Fibroblast of skin of right quadriceps (primary cell): ENCODE data around the gene OLFM2.
A peak's percentile ranks its signal among the peaks of the same experiment; 100 is the strongest.
"Not testable (repeated sequence)": the region's sequence is repeated elsewhere in the genome, so short reads cannot be mapped to it uniquely, and the experiment has no call there.

Experiments used
- DNase-seq: peaks from one replicate; pipeline ENCODE4 v3.0.0-alpha.2; 2013

OLFM2 gene

GRCh38 chr19:9857920-9858746 lies 78.2 kb downstream of the OLFM2 start:
- no peak for DNase-seq

GRCh38 chr19:9857076-9857721 lies 79.1 kb downstream of the OLFM2 start:
- DNase-seq, result no peak

- DNase-seq, result no peak
Observed at GRCh38 chr19:9856609-9857008, 79.7 kb downstream of the OLFM2 start.

GRCh38 chr19:9854282-9854846 lies 82.0 kb downstream of the OLFM2 start:
- no peak for DNase-seq

GRCh38 chr19:9850235-9850959 lies 85.9 kb downstream of the OLFM2 start:
- DNase-seq, result no peak

- no peak for DNase-seq
Observed at GRCh38 chr19:9849791-9850190, 86.5 kb downstream of the OLFM2 start.

- no peak for DNase-seq
Observed at GRCh38 chr19:9848762-9849161, 87.6 kb downstream of the OLFM2 start.

- DNase-seq, result no peak
Observed at GRCh38 chr19:9848060-9848459, 88.3 kb downstream of the OLFM2 start.

- peak; percentile 91 for DNase-seq
Observed at GRCh38 chr19:9847087-9847671, 89.1 kb downstream of the OLFM2 start.

GRCh38 chr19:9843626-9844273 lies 92.6 kb downstream of the OLFM2 start:
- DNase-seq, result not testable (repeated sequence)

GRCh38 chr19:9842834-9843625 lies 93.3 kb downstream of the OLFM2 start:
- DNase-seq, result no peak

GRCh38 chr19:9839415-9839814 lies 96.9 kb downstream of the OLFM2 start:
- no peak for DNase-seq

- DNase-seq, result no peak
Observed at GRCh38 chr19:9838324-9838723, 98.0 kb downstream of the OLFM2 start.

GRCh38 chr19:9836021-9836420 lies 100.3 kb downstream of the OLFM2 start:
- peak; percentile 41 for DNase-seq

- no peak for DNase-seq
Observed at GRCh38 chr19:9835507-9835949, 100.8 kb downstream of the OLFM2 start.

- DNase-seq, result peak; percentile 98
Observed at GRCh38 chr19:9834726-9835506, 101.4 kb downstream of the OLFM2 start, which contains the start of gene PIN1. TSS of gene PIN1 (plus strand) at chr19:9835318. CDS start at chr19:9835345, 27 bp downstream.

GRCh38 chr19:9834307-9834725 lies 102.0 kb downstream of the OLFM2 start:
- no peak for DNase-seq

GRCh38 chr19:9828551-9829063 lies 107.7 kb downstream of the OLFM2 start:
- DNase-seq, result no peak

- DNase-seq, result peak; percentile 78
Observed at GRCh38 chr19:9827289-9828238, 108.8 kb downstream of the OLFM2 start, which contains the start of gene UBL5. TSS of gene UBL5 (plus strand) at chr19:9827918. CDS start at chr19:9828338, 420 bp downstream.
